Mesodermal cell (in vitro differentiated cells): ENCODE results near the gene SAXO2.
"Not testable (repeated sequence)": the region's sequence is repeated elsewhere in the genome, so short reads cannot be mapped to it uniquely, and the experiment has no call there.

ENCODE experiments used
- H3K27ac ChIP-seq: 2 replicates; pipeline ENCODE4 v1.7.0; 2013; ENCODE audit warnings: mild to moderate bottlenecking, low read depth, low read length, moderate library complexity; ENCODE audit not compliant: severe bottlenecking
- H3K36me3 ChIP-seq: 2 replicates; pipeline ENCODE4 v1.7.1; 2013; ENCODE audit warnings: mild to moderate bottlenecking, low read length, moderate library complexity; ENCODE audit not compliant: control insufficient read depth, insufficient read depth
- H3K4me1 ChIP-seq: one replicate; pipeline ENCODE4 v1.7.1; 2013; ENCODE audit warnings: mild to moderate bottlenecking, low read length; ENCODE audit not compliant: insufficient read depth, control insufficient read depth, poor library complexity, severe bottlenecking
- H3K4me3 ChIP-seq: 2 replicates; pipeline ENCODE4 v1.7.0; 2013; ENCODE audit warnings: low read length, control low read depth, mild to moderate bottlenecking; ENCODE audit not compliant: insufficient read depth, poor library complexity, severe bottlenecking; ENCODE audit errors: extremely low read depth
- H3K9me3 ChIP-seq: 2 replicates; pipeline ENCODE4 v1.7.1; 2013; ENCODE audit warnings: mild to moderate bottlenecking, low read length, moderate library complexity; ENCODE audit not compliant: control insufficient read depth
- WGBS, 2 experiments: methylation state at CpG; one replicate each; pipeline ENCODE4 v1.1.5; 2013; ENCODE audit warnings: missing lambda C conversion rate in 2 of 2; ENCODE audit not compliant: insufficient coverage in 2 of 2; 5-methylcytosine and 5-hydroxymethylcytosine counted together

SAXO2 gene

DNA sequence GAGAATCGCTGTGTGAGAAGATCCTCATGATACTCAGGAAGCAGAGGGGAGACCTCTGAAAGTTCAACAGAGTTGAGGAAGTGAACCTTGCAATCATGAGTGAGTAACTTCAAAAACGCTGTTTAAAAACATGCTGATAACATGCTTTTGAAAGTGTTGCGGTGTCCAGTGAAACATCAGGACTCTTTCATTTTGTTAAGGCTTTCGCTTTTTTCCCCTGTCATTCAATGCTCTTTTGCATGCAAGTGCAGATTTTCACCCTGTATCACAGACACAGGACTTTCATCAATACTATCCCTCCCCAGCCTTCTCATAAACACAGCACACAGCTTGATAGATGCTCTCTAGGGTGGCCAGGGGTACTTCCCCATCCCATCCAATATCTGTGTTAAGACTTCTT lies 23.9 kb downstream of the SAXO2 start:
- not testable (repeated sequence) for H3K36me3 ChIP-seq, H3K4me1 ChIP-seq, H3K27ac ChIP-seq, H3K4me3 ChIP-seq, H3K9me3 ChIP-seq
- 90 to 91% methylated on average over 3 of the region's 4 CpGs for WGBS, 2 experiments

DNA sequence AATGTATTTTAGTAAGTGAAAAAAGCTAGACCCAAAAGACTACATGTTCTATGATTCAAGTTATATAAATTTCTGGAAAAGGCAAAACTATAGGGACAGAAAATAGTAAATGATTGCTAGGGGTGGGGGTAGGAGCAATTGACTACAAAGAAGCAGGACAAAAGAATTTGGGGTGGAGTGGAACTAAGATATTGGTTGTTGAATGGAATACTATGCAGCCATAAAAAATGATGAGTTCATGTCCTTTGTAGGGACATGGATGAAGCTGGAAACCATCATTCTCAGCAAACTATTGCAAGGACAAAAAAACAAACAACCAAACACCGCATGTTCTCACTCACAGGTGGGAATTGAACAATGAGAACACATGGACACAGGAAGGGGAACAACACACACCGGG lies 25.6 kb downstream of the SAXO2 start:
- H3K9me3 ChIP-seq, H3K27ac ChIP-seq, H3K4me3 ChIP-seq, H3K4me1 ChIP-seq, H3K36me3 ChIP-seq: not testable (repeated sequence)
- WGBS, 2 experiments, result no CpG with 5 or more reads among the region's 2 CpGs

DNA sequence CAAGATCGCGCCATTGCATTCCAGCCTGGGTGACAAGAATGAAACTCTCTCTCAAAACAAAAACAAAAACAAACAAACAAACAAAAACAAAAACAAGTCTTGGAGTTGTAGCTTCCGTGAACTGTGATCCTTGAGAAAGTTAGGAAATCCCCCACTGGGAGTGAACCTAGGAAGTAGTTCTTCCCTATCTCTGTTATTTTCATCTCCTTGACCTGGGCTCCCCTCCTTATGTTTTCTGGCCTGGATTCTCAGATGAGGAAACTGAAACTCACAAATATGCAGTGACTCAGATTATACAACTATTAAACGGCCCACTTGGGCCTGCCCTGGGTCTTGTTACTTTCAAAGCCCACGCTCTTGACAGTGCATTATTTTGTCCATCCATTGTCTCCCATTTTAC lies 29.7 kb downstream of the SAXO2 start:
- Histone ChIP-seq H3K4me1 (no peaks in the 10 kb centered on the region), H3K9me3 (no peaks in the 10 kb centered on the region), H3K36me3 (no peaks in the 10 kb centered on the region), H3K27ac (no peak overlapping the region), H3K4me3 (no peak overlapping the region)
- WGBS, 2 experiments, result 79 to 94% methylated on average over 5 of the region's 5 CpGs

DNA sequence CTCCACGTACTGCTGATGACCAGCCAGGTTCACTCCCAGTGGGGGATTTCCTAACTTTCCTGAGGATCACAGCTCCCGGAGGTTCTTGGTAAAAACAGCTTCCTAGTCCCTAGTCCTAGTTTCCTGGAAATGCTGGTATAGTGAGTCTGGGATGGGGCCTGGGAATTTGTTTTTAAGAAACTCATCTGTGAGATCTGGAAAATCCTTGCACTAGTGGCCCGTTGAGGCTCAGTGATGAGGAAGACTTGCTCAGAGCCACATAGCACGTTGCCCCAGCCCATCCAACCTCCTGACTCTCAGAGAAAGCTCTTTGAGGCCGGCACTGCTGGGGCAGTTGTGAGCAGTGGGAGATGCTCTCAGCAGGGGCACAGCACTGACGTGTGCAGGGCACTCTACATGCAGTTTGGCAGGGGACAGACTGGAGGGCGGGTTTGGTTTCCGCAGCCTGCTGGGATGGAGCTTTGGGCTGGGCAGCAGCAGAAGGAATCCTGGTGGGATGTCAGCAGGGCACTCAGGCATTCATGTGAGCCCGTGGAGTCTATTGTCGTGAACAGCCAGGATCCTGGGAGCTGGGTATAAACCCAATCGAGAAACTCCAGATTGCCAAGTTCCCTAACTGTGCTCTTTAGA lies 31.6 kb downstream of the SAXO2 start:
- Histone ChIP-seq H3K36me3 (no peaks in the 10 kb centered on the region), H3K27ac (no peak overlapping the region), H3K9me3 (no peaks in the 10 kb centered on the region), H3K4me1 (no peaks in the 10 kb centered on the region), H3K4me3 (no peak overlapping the region)
- WGBS, 2 experiments, result 43 to 51% methylated on average over 8 to 10 of the region's 11 CpGs

DNA sequence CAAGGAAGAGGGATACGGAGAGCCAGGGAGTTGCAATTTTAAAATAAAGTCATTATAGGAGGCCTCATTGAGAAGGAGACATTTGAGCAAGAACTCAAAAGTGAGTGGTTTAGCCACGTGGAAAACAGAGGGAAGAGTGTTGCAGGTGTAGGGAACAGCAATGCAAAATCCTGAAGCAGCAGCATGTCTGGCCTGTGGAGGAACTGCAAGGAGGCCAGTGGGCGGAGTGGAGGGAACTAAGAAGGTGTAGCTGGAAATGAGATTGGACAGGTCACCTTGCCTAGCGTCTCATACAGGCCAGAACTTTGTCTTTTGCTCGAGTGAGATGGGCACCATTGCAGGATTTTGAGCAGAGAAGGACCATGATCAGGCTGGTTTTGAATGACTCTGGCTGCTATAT lies 34.9 kb downstream of the SAXO2 start:
- WGBS, 2 experiments, result 89 to 95% methylated on average over 5 of the region's 5 CpGs

DNA sequence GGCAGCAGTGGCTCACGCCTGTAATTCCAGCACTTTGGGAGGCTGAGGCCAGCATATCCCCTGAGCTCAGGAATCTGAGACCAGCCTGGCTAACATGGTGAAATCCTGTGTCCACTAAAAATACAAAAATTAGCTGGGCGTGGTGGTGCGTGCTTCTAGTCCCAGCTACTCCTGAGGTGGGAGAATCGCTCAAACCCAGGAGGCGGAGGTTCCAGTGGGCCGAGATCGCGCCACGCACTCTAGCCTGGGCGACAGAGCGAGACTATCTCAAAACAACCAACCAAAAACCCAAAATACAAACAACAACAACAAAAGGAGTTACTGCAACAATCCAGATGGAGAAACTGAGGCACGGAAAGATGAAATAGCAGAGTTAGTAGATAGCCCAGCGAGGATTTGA lies 35.4 kb downstream of the SAXO2 start:
- Histone ChIP-seq H3K9me3 (no peaks in the 10 kb centered on the region), H3K4me1 (peaks cover 6% of the 10 kb centered on the region), H3K27ac (no peak overlapping the region), H3K36me3 (no peaks in the 10 kb centered on the region), H3K4me3 (no peak overlapping the region)
- 97% methylated on average over 5 to 6 of the region's 13 CpGs for WGBS, 2 experiments

More for the DNA sequence above, 34.9 kb downstream of the SAXO2 start:
- H3K4me1 ChIP-seq, result peaks cover 6% of the 10 kb centered on the region
- H3K36me3 ChIP-seq, result no peaks in the 10 kb centered on the region
- H3K4me3 ChIP-seq, result no peak overlapping the region
- H3K27ac ChIP-seq, result no peak overlapping the region
- H3K9me3 ChIP-seq, result no peaks in the 10 kb centered on the region

DNA sequence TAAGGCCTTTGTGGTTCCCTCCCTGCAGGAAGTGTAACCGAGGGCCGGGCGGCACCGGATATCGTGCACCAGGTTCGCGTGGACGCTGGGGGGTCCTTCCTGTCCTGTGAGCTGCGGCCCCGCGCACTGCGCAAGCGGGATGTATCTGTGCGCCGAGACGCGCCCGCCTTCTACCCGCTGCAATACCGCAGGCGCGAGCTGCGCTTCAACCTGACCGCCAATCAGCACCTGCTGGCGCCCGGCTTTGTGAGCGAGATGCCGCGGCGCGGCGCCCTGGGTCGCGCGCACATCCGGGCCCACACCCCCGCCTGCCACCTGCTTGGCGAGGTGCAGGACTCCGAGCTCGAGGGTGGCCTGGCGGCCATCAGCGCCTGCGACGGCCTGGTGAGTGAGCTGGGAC lies 35.9 kb downstream of the SAXO2 start:
- Histone ChIP-seq H3K4me1 (peaks cover 6% of the 10 kb centered on the region), H3K4me3 (no peak overlapping the region), H3K9me3 (no peaks in the 10 kb centered on the region), H3K36me3 (no peaks in the 10 kb centered on the region), H3K27ac (no peak overlapping the region)
- WGBS, 2 experiments, result 94 to 98% methylated on average over 26 to 36 of the region's 44 CpGs

DNA sequence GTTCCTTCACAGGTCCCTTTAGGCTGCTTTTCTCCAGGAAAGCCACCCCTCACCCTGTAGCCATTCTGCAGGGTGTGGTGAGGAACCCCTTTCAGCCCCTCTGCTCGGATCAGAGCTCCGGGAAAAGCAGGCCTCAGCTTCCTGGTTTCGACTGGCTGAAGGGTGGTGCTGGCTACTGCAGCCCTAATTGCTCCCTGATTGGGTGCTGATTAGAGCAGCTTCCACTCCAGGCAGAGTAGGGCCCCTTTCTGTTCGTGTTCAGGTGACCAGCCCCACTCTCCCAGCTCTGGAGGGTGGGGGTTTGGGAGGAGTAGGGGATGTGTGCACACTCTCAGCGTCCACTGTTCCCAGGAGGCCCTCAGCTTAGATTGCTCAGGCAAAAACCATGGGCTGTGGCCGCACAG lies 36.9 kb downstream of the SAXO2 start:
- H3K4me3 ChIP-seq, H3K9me3 ChIP-seq, H3K36me3 ChIP-seq, H3K4me1 ChIP-seq, H3K27ac ChIP-seq: not testable (repeated sequence)
- 92% methylated on average over 2 of the region's 6 CpGs; no CpG with 5 or more reads in 1 of the 2 experiments for WGBS, 2 experiments

DNA sequence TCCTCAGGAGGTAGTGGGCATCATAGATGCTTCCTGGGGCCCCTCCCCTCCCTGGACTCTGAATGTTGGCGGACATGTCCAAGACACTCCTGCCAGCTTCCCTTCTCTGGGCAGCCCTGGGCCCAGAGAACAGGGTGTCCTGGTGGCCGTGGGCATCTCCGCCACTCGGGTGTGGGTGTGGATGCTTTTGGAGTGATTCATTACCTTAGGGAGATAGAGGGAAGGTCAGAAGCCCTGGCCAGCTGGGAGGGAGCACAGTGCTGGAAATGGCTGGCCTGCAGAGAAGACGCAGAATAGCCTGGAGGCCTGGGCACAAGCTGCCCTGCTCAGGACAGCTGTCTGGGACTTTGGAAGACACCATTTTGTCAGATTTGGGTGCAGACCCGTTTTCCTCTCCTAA lies 37.7 kb downstream of the SAXO2 start:
- whole genome bisulfite sequencing, 2 experiments, result 79 to 100% methylated on average over 2 to 4 of the region's 6 CpGs
- H3K27ac ChIP-seq, H3K9me3 ChIP-seq, H3K4me3 ChIP-seq, H3K36me3 ChIP-seq, H3K4me1 ChIP-seq: not testable (repeated sequence)

DNA sequence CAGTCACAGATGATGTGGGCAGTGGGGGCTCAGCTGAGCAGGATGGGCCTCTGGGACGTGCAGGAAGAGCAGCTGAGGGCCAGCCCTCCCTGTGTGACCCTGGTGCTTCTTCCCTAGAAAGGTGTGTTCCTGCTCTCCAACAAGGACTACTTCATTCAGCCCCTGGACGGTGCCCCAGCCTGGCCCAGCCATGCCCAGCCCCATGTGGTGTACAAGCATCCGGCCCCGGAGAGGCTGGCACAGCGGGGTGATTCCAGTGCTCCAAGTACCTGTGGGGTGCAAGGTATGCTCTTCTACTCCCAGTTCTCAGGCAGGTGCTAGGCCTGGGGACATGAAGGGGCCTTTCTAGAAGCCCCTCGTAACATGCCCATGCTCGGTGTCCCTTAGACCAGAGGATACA lies 38.3 kb downstream of the SAXO2 start:
- WGBS, 2 experiments, result 88 to 97% methylated on average over 5 to 7 of the region's 7 CpGs
- H3K36me3 ChIP-seq, result no peaks in the 10 kb centered on the region
- no peak overlapping the region for H3K27ac ChIP-seq
- no peaks in the 10 kb centered on the region for H3K9me3 ChIP-seq
- no peak overlapping the region for H3K4me3 ChIP-seq
- H3K4me1 ChIP-seq, result peaks cover 6% of the 10 kb centered on the region

DNA sequence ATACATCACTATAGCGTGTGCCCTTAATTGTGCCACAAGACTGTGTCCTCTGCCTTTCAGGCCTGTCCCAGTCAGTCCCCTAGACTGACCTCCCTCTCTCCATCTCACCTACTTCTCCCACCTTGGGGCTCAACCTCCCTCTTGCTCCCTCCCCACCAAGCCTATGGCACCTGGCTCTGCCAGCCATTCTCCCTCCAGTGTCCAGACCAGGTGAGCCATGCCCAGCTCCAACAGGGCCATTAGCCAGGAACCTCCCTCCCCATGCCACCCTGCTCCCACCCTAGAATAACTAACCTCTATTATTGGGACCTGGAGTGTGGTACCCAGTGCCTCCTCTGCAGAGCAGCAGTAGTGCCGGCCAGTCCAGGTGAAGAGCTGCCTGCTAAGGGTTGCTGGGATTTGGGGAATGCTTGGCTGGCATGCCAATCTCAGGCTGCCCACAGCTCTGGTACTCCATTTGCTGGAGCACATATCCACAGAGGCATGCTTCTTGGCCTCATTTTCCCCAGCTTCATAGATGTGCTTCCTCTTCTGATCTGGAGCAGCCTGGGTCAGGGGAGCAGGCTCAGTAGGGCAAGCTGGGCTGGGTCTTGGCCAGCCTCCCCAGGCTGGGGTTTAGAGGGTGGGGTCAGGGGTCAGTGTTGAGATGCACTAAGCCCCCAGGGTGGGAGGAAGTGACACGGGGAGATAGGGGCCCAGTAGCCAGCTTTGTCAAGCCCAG lies 38.8 kb downstream of the SAXO2 start:
- Histone ChIP-seq H3K4me3 (no peak overlapping the region), H3K36me3 (no peaks in the 10 kb centered on the region), H3K4me1 (peaks cover 6% of the 10 kb centered on the region), H3K9me3 (no peaks in the 10 kb centered on the region), H3K27ac (no peak overlapping the region)
- 82 to 92% methylated on average over 2 to 3 of the region's 3 CpGs for WGBS, 2 experiments
